Colonic mucosa (tissue), 4 donors: ENCODE measurements around the gene ARHGAP28. TPM values are rescaled to one million over a fixed set of nuclear protein-coding genes. Genes with fewer than 3 reads are reported as not detected.

Source experiments
- DNase-seq: peaks from one replicate; pipeline ENCODE4 v3.0.0-alpha.2; 2020
- H3K27ac ChIP-seq: fragments of 200-600 bp; one replicate; pipeline ENCODE4 v1.8.0; 2021
- H3K27me3 ChIP-seq: fragments of 200-600 bp; one replicate; pipeline ENCODE4 v1.8.0; 2021
- H3K36me3 ChIP-seq: fragments of 200-600 bp; one replicate; pipeline ENCODE4 v1.8.0; 2021
- H3K4me1 ChIP-seq: fragments of 200-600 bp; one replicate; pipeline ENCODE4 v1.8.0; 2021; ENCODE audit warnings: mild to moderate bottlenecking
- H3K4me3 ChIP-seq: fragments of 200-600 bp; one replicate; pipeline ENCODE4 v1.8.0; 2021
- H3K9ac ChIP-seq, 2 donors: one replicate each; pipeline ENCODE4 v1.7.0; 2013; ENCODE audit warnings: control low read depth in 2 of 2, low read depth in 2 of 2, low read length in 2 of 2
- H3K9me3 ChIP-seq: fragments of 200-600 bp; one replicate; pipeline ENCODE4 v1.8.0; 2021
- intact Hi-C: fragments of 100-400 bp; cut with DNase I; formaldehyde crosslinking; loops from one replicate; pipeline ENCODE4 v1.14.1; 2022
- total RNA-seq, 2 donors: library from RNA; stranded (reverse); fragmentation: NEBNext Ultra II Directional in 1 of 2; extraction: Animal tissue kit (Norgen Biotek cat#: 25700) in 1 of 2; gene quantifications; one replicate each; pipeline ENCODE4 v1.2.1, GENCODE V29; 2021
- TF ChIP-seq, protein P1 (sequence below): fragments of 200-600 bp; IDR thresholded peaks from one replicate; pipeline ENCODE4 v1.8.0; 2022; ENCODE audit warnings: antibody characterized with exemption, mild to moderate bottlenecking
- donor health status: healthy.
- donor health status: DM: no; HTN: no; CAD: no.
- donor health status: DM: no; HTN: no; CAD: no.

The ARHGAP28 gene
- total RNA-seq, 2 donors from 2014 or later = 1.9 to 2.9 TPM

DNA sequence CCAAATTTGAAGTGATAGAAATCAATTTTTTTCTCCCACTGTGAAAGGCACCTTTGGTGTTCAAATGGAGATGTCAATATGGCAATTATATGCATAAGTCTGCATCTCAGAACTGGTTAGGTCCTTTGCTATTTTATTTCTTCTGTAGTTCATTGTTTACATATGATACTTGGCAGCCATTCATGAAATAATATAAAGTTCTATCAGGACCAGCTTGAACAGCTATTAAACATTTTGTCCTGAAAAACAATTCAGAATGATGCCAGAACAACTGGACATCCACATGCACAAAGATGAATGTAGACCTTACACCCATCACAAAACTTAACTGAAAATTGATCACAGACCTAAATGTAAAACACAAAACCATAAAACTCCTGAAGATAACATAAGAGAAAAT lies 41.8 kb upstream of the ARHGAP28 start:
- no peaks in the 10 kb centered on the region for H3K4me1 ChIP-seq
- TF ChIP-seq, protein P1, sequence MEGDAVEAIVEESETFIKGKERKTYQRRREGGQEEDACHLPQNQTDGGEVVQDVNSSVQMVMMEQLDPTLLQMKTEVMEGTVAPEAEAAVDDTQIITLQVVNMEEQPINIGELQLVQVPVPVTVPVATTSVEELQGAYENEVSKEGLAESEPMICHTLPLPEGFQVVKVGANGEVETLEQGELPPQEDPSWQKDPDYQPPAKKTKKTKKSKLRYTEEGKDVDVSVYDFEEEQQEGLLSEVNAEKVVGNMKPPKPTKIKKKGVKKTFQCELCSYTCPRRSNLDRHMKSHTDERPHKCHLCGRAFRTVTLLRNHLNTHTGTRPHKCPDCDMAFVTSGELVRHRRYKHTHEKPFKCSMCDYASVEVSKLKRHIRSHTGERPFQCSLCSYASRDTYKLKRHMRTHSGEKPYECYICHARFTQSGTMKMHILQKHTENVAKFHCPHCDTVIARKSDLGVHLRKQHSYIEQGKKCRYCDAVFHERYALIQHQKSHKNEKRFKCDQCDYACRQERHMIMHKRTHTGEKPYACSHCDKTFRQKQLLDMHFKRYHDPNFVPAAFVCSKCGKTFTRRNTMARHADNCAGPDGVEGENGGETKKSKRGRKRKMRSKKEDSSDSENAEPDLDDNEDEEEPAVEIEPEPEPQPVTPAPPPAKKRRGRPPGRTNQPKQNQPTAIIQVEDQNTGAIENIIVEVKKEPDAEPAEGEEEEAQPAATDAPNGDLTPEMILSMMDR = no peak
- no peak overlapping the region for H3K9ac ChIP-seq
- H3K27ac ChIP-seq = no peak overlapping the region
- DNase-seq = no peak
- intact Hi-C loops = no loop called here
- no peaks in the 10 kb centered on the region for H3K27me3 ChIP-seq
- H3K4me3 ChIP-seq = no peak overlapping the region
- H3K9me3 ChIP-seq = no peaks in the 10 kb centered on the region
- H3K36me3 ChIP-seq = no peaks in the 10 kb centered on the region

DNA sequence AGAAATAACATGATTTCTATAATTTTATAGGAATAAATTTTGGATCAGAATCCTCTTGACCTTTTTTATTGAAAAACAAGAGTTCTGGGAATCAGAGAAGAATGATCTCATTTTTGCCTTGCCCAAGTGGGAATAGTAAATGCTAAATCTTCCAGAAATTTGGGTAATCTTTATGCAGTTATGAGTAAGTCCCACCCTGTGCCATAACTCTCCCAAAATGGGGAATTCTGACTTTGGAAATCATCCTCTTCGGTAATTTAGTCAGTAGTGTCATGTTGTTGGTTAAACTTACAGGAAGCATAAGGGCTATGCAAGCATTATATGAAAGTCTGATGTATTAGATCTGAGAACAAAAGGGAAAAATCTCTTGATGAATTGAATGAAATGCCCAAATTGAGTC lies 20.6 kb upstream of the ARHGAP28 start:
- Histone ChIP-seq H3K27ac (no peak overlapping the region), H3K9me3 (no peaks in the 10 kb centered on the region), H3K36me3 (no peaks in the 10 kb centered on the region), H3K27me3 (no peaks in the 10 kb centered on the region), H3K4me1 (no peaks in the 10 kb centered on the region), H3K9ac (no peak overlapping the region), H3K4me3 (no peak overlapping the region)
- intact Hi-C loops = no loop called here
- TF ChIP-seq, protein P1 = no peak
- no peak for DNase-seq

GRCh38 chr18:6711467-6711866 lies 18.0 kb upstream of the ARHGAP28 start:
- H3K27ac ChIP-seq = no peak overlapping the region
- no peaks in the 10 kb centered on the region for H3K27me3 ChIP-seq
- H3K9me3 ChIP-seq = no peaks in the 10 kb centered on the region
- intact Hi-C loops = no loop called here
- no peaks in the 10 kb centered on the region for H3K36me3 ChIP-seq
- no peaks in the 10 kb centered on the region for H3K4me1 ChIP-seq
- no peak overlapping the region for H3K9ac ChIP-seq
- TF ChIP-seq, protein P1 = no peak
- no peak for DNase-seq
- H3K4me3 ChIP-seq = no peak overlapping the region

GRCh38 chr18:6712401-6712800 lies 17.1 kb upstream of the ARHGAP28 start:
- no peaks in the 10 kb centered on the region for H3K4me1 ChIP-seq
- TF ChIP-seq, protein P1 = no peak
- DNase-seq = no peak
- H3K9ac ChIP-seq = no peak overlapping the region
- no peak overlapping the region for H3K27ac ChIP-seq
- H3K9me3 ChIP-seq = no peaks in the 10 kb centered on the region
- H3K36me3 ChIP-seq = no peaks in the 10 kb centered on the region
- H3K4me3 ChIP-seq = no peak overlapping the region
- intact Hi-C loops = no loop called here
- no peaks in the 10 kb centered on the region for H3K27me3 ChIP-seq

DNA sequence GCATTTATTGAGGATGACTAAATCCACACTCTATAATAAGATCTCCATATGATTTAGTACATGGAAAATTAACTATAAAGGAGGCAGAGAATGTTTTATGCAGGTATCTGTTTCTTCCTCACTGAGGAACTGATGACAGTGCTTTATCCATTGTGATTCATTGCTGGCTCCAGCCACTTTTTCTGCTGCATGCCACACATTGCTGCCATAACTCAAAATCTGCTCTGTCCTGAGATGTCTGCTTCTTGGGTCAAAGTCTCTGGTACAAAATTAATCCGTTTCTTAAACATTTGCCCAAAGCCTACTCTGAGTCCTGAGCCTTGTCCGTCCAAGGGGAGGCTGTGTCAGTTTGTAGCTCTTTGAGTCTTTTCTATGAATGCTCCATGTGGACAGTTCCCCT lies 15.5 kb upstream of the ARHGAP28 start:
- H3K27me3 ChIP-seq = no peaks in the 10 kb centered on the region
- TF ChIP-seq, protein P1 = no peak
- intact Hi-C loops = no loop called here
- no peaks in the 10 kb centered on the region for H3K4me1 ChIP-seq
- no peak overlapping the region for H3K4me3 ChIP-seq
- H3K27ac ChIP-seq = no peak overlapping the region
- no peak overlapping the region for H3K9ac ChIP-seq
- H3K9me3 ChIP-seq = no peaks in the 10 kb centered on the region
- H3K36me3 ChIP-seq = no peaks in the 10 kb centered on the region
- no peak for DNase-seq

DNA sequence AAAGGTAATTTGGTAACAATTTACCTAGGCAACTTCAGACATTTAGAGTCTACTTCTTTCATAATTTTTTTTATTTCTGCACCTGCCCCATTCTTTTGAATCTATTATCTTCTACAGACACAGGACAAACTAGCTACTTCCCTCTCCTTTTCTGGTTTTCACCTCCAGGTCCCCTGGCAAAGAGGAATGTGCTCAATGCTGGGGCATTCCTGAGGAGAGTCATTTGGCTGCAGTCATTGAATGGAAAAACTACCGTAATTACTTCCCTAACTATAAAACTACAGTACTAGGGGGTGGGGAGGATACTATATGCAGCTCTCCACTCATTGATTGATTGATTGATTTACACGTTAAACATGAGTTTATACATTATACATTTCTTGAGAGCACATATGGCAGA lies 11.2 kb upstream of the ARHGAP28 start:
- Histone ChIP-seq H3K27ac (no peak overlapping the region), H3K4me1 (no peaks in the 10 kb centered on the region), H3K36me3 (no peaks in the 10 kb centered on the region), H3K27me3 (no peaks in the 10 kb centered on the region), H3K9ac (no peak overlapping the region), H3K9me3 (no peaks in the 10 kb centered on the region), H3K4me3 (no peak overlapping the region)
- intact Hi-C loops = no loop called here
- no peak for DNase-seq
- TF ChIP-seq, protein P1 = no peak
